Measurements from ENCODE around the gene WNK2. TPM values are rescaled to one million over a fixed set of nuclear protein-coding genes. Genes with fewer than 3 reads are reported as not detected.
A peak's percentile ranks its signal among the peaks of the same experiment; 100 is the strongest.

Gene WNK2
- polyA plus RNA-seq, 3 donors: 0.40 TPM; not detected in 2

DNA sequence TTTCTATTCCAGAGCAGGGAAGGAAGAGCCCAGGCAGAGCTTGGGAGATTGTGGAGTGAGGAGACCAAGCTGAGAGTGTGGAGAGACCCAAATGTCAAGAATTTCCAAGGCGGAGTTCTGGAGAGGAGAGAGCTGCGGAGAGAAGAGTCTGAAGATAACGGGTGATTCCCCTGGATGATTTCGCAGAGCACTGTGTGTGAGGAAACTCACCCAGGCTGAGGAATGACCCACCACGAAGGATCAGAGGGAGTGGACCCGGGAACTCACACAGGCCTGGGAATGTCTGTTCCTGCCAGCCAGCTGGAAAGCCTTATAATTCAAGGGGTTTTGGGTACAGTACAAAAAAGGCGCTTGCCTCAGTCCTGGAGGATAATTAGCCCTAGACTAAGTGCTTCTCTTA lies 94.2 kb downstream of the WNK2 start:
- Histone ChIP-seq H4K20me1 (ENCODE audit: insufficient read depth, low read length) (no peaks in the 10 kb centered on the region), H3K4me2 (replicated peaks; ENCODE audit: extremely low read depth, low read length, poor library complexity, severe bottlenecking) (no peak overlapping the region), H3K9me3 (replicated peaks in 1 of 2; ENCODE audit: control insufficient read depth in 1 of 2, insufficient read depth in 1 of 2, low read length in 2 of 2) (no peaks in the 10 kb centered on the region), H3K36me3 (replicated peaks in 1 of 2; ENCODE audit: control insufficient read depth in 1 of 2, insufficient read depth in 2 of 2, low read length in 2 of 2) (no peaks in the 10 kb centered on the region), H3K4me3 (replicated peaks in 1 of 3; ENCODE audit: low read depth in 2 of 3, low read length in 3 of 3) (no peak overlapping the region), H3K79me2 (ENCODE audit: insufficient read depth, low read length) (no peaks in the 10 kb centered on the region), H3K9ac (ENCODE audit: insufficient read depth, low read length, poor library complexity, severe bottlenecking) (no peak overlapping the region), H3K27me3 (ENCODE audit: control insufficient read depth in 2 of 2, insufficient read depth in 2 of 2, low read length in 2 of 2) (peaks cover 32 to 41% of the 10 kb centered on the region in 2 donors), H3K27ac (ENCODE audit: low read depth in 1 of 2, low read length in 2 of 2) (no peak overlapping the region), H2AFZ (ENCODE audit: insufficient read depth, low read depth, low read length, poor library complexity, severe bottlenecking) (no peak overlapping the region), H3K4me1 (ENCODE audit: control insufficient read depth in 1 of 2, insufficient read depth in 2 of 2, low read length in 2 of 2) (no peaks in the 10 kb centered on the region)
- Mint-ChIP-seq H3K27me3 (ENCODE audit: low read depth in 3 of 3) (peaks cover 22 to 59% (median 52%) of the 10 kb centered on the region in 3 donors), H3K4me1 (no peaks in the 10 kb centered on the region), H3K27ac (no peak overlapping the region), H3K36me3 (no peaks in the 10 kb centered on the region), H3K4me3 (peak overlapping the region in 1 of 2 donors; percentile 10), H3K9me3 (peaks cover 0 to 14% (median 9%) of the 10 kb centered on the region in 7 donors)
- TF ChIP-seq, protein P1, sequence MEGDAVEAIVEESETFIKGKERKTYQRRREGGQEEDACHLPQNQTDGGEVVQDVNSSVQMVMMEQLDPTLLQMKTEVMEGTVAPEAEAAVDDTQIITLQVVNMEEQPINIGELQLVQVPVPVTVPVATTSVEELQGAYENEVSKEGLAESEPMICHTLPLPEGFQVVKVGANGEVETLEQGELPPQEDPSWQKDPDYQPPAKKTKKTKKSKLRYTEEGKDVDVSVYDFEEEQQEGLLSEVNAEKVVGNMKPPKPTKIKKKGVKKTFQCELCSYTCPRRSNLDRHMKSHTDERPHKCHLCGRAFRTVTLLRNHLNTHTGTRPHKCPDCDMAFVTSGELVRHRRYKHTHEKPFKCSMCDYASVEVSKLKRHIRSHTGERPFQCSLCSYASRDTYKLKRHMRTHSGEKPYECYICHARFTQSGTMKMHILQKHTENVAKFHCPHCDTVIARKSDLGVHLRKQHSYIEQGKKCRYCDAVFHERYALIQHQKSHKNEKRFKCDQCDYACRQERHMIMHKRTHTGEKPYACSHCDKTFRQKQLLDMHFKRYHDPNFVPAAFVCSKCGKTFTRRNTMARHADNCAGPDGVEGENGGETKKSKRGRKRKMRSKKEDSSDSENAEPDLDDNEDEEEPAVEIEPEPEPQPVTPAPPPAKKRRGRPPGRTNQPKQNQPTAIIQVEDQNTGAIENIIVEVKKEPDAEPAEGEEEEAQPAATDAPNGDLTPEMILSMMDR (IDR thresholded peaks at IDR 0.05): no peak
- intact Hi-C loops (cut with micrococcal nuclease): no loop called here
- DNase-seq: no peak
- WGBS (ENCODE audit: insufficient coverage): 96% methylated on average over 7 of the region's 7 CpGs

DNA sequence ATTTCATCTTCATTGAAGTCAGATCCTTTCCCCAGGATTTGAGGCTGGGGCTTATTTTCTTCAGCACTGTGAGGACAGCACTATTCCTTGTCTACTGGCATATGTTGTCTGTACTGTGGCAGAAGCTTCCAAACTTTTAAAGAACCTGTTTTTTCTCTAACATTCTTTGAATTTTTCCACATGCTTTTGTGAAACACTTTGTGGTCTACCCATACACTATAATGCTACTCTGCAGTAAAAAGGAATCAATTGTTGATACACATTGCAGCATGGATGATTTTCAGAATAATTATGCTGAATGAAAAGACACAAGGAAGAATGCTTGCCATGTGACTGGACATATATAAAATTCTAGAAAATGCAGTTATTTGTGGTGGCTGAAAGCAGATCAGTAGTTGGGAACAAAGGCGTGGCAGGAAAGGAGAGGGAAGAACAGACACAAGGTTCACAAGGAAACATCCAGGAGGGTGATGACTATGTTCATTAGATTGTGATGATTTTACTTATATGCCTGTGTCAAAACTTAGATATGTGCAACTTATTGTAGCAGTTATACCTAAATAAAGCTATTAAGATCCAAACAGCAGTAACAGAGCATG lies 96.8 kb downstream of the WNK2 start:
- Mint-ChIP-seq H3K9me3 (peaks cover 0 to 12% (median 0%) of the 10 kb centered on the region in 7 donors), H3K27ac (no peak overlapping the region), H3K4me1 (no peaks in the 10 kb centered on the region), H3K36me3 (no peaks in the 10 kb centered on the region), H3K4me3 (peak overlapping the region in 1 of 2 donors; percentile 26), H3K27me3 (ENCODE audit: low read depth in 3 of 3) (peaks cover 25 to 54% (median 52%) of the 10 kb centered on the region in 3 donors)
- no CpG with 5 or more reads among the region's 1 CpG for WGBS (ENCODE audit: insufficient coverage)
- Histone ChIP-seq H3K27ac (ENCODE audit: low read depth in 1 of 2, low read length in 2 of 2) (no peak overlapping the region), H3K79me2 (ENCODE audit: insufficient read depth, low read length) (no peaks in the 10 kb centered on the region), H4K20me1 (ENCODE audit: insufficient read depth, low read length) (no peaks in the 10 kb centered on the region), H3K9ac (ENCODE audit: insufficient read depth, low read length, poor library complexity, severe bottlenecking) (no peak overlapping the region), H3K27me3 (ENCODE audit: control insufficient read depth in 2 of 2, insufficient read depth in 2 of 2, low read length in 2 of 2) (peaks cover 38 to 60% of the 10 kb centered on the region in 2 donors), H3K4me2 (replicated peaks; ENCODE audit: extremely low read depth, low read length, poor library complexity, severe bottlenecking) (no peak overlapping the region), H3K4me3 (replicated peaks in 1 of 3; ENCODE audit: low read depth in 2 of 3, low read length in 3 of 3) (no peak overlapping the region), H3K9me3 (replicated peaks in 1 of 2; ENCODE audit: control insufficient read depth in 1 of 2, insufficient read depth in 1 of 2, low read length in 2 of 2) (no peaks in the 10 kb centered on the region), H2AFZ (ENCODE audit: insufficient read depth, low read depth, low read length, poor library complexity, severe bottlenecking) (no peak overlapping the region), H3K4me1 (ENCODE audit: control insufficient read depth in 1 of 2, insufficient read depth in 2 of 2, low read length in 2 of 2) (no peaks in the 10 kb centered on the region), H3K36me3 (replicated peaks in 1 of 2; ENCODE audit: control insufficient read depth in 1 of 2, insufficient read depth in 2 of 2, low read length in 2 of 2) (no peaks in the 10 kb centered on the region)
- intact Hi-C loops (cut with micrococcal nuclease): no loop called here
- DNase-seq: no peak
- TF ChIP-seq, protein P1 (IDR thresholded peaks at IDR 0.05): no peak

Data from CD14-positive monocyte (primary cell).